Body of pancreas (tissue), 4 donors: Measurements from ENCODE around the gene ANKRD10.

Source experiments
- POLR2A ChIP-seq, 3 donors: fragments of 450-650 bp; IDR thresholded peaks; one replicate each; pipeline ENCODE4 v1.6.1; 2016; ENCODE audit warnings: antibody characterized with exemption in 3 of 3, mild to moderate bottlenecking in 2 of 3
- TF ChIP-seq, protein P1 (sequence below), 7 experiments: fragments of 450-650 bp in 4 of 7; fragments of 200-600 bp in 3 of 7; sonication (generic) in 3 of 7; IDR thresholded peaks; one replicate each; pipeline ENCODE4 v1.5.1; 2016 to 2019; ENCODE audit warnings: antibody characterized with exemption in 7 of 7

- TF ChIP-seq, protein P1, sequence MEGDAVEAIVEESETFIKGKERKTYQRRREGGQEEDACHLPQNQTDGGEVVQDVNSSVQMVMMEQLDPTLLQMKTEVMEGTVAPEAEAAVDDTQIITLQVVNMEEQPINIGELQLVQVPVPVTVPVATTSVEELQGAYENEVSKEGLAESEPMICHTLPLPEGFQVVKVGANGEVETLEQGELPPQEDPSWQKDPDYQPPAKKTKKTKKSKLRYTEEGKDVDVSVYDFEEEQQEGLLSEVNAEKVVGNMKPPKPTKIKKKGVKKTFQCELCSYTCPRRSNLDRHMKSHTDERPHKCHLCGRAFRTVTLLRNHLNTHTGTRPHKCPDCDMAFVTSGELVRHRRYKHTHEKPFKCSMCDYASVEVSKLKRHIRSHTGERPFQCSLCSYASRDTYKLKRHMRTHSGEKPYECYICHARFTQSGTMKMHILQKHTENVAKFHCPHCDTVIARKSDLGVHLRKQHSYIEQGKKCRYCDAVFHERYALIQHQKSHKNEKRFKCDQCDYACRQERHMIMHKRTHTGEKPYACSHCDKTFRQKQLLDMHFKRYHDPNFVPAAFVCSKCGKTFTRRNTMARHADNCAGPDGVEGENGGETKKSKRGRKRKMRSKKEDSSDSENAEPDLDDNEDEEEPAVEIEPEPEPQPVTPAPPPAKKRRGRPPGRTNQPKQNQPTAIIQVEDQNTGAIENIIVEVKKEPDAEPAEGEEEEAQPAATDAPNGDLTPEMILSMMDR (IDR thresholded peaks at IDR 0.05) = no peak
- TF ChIP-seq POLR2A (IDR thresholded peaks at IDR 0.05) = no peak
Observed at GRCh38 chr13:110841406-110841805, 73.5 kb downstream of the ANKRD10 start.
